ENCODE measurements around the gene NACC2. TPM values are rescaled to one million over a fixed set of nuclear protein-coding genes. Genes with fewer than 3 reads are reported as not detected.

NACC2 gene
- total RNA-seq, 2 donors from 2014 or later = 28.6 to 38.5 TPM

DNA sequence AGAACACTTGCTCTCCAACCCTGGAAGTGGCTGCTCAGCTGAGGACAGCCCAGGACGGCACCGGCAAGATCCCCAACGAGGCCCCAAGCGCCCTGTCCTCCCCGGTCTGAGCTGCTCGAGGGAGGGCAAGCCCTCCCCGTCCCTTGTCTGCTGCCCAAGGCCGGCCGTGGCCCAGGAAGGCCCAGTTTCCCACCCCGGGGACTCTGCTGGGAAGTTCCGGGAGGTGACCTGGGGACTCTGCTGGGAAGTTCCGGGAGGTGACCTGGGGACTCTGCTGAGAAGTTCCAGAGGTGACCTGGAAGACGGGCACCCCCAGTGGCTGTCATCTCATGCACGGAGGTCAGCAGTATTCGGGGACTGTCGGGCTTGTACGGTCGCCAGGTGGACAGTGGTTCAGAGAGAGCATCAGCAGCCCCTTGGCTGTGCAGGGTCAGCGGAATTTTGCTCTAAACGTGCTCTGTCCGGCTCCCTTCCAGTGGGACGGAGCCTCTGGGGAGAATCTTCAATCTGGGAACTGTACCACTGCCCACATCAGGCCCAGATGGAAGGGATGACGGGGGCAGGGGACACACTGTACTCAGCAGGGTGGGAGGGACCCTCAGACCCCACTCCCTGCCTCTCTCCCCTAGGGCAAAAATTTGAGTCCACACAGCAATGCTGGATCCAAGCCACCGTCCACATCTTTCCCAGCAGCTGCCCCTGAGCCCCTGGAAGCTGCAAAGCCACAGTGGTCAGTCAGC lies 7.2 kb downstream of the NACC2 start:
- intact Hi-C loops (cut with DNase I) = loop anchor here in 1 of 2 donors (5.0 to 10.0 kb wide), 2 partner anchors 34 to 57 kb away; no protein-coding TSS in a partner anchor
- ATAC-seq (no peak), DNase-seq (peak; percentile 17)

DNA sequence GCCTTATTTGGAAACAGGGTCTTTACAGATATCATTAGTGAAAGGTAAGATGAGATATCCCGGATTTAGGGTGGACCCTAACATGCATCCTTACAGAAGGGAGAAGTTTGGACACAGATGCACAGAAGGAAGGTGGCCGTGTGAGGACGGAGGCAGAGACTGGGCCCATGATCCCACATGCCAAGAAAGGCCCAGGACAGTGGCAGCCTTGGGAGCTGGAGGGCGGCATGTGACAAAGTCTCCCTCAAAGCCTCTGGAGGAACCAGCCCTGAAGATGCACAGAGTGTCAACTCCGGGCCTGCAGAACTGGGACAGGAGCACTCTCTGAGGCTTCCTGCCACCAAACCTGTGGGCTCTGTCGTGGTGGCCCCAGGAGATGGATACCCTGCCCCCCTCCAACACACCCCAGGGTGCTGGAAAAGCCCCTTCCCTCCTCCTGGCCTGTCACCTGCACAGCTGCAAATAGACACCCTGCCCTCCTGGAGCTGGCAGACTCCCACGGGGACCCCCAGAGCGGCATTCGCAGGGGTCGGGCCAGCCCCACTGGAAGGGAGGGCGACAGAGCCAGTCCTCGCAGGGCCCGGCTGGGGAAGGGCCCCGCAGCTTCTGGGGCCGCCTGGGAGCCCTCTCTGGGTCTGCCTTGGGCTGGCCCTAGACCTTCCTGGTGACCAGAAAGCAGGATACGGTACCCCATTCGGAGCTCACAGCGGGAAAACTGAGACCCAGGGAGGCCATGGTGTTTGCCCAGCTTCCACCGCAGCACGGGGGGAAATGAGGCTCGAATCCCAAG lies 7.9 kb downstream of the NACC2 start:
- intact Hi-C loops (cut with DNase I) = loop anchor here in 1 of 2 donors (5.0 to 10.0 kb wide), 2 partner anchors 35 to 58 kb away; no protein-coding TSS in a partner anchor
- DNase-seq (no peak), ATAC-seq (no peak)

- DNase-seq (peak; percentile 29), ATAC-seq (peak; percentile 3 to 31)
- intact Hi-C loops (cut with DNase I) = loop anchor here in 1 of 2 donors (5.0 to 10.0 kb wide), 2 partner anchors 36 to 58 kb away; no protein-coding TSS in a partner anchor
These were observed 8.7 kb downstream of the NACC2 start for GRCh38 chr9:136086213-136086881.

DNA sequence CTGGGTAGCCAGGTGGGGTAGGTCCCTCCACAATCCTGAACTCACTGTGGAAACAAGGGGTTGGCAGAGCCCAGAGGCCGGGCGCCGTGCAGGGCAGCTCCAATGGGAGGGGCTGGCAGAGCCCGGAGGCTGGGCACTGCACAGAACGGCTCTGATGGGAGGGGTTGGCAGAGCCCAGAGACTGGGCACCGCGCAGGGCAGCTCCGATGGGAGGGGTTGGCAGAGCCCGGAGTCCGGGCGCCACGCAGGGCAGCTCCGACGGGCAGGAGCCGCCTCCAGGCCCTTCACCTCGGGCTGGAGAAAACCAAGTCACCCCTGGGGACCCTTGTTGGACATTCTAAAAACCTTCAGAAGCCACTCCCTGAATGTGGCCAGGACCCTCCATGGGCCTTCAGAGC lies 9.3 kb downstream of the NACC2 start:
- DNase-seq (peak; percentile 65), ATAC-seq (peak; percentile 88 to 89)
- intact Hi-C loops (cut with DNase I) = loop anchor here in 1 of 2 donors (5.0 to 10.0 kb wide), 2 partner anchors 36 to 59 kb away; no protein-coding TSS in a partner anchor

DNA sequence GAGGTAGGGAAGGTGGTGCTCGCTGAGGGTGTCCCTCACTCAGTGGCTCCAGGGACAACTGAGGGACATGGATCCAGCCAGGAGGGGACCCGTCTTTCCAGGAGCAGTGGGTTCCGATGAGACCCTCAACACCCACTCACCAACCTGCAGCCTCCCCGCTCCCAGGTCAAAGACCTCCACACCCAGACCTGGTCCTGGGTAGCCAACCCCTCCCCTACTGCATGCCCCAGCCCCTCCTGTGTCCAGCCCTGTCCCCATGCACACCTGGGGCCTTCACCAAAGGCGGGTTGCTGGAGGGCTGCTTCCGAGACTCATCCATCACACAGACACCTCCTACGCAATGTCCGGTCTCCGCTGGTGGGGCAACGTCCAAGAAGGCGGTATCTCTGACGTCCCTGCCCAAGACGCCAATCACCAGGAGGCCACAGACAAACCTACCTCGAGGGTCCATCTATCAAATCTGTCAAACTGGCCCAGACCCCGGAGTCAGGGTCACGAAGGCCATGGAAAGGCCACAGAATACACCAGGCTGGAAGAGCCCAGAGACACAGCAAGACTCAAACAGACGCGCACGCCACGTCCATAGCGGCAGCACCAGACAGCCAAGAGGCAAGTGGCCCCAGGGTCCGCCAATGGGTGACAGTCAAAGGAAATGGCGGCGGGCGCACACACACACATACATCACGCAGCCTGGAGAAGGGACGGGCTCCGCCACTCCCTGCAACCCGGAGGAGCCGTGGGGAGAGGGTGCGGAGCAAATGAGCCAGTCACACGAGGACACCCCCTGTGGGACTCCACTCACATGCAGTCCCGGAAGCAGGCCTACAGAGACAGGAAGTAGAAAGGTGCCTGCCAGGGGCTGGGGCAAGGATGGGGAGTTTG lies 10.8 kb downstream of the NACC2 start:
- DNase-seq = peak; percentile 21
- no peak for ATAC-seq
- intact Hi-C loops (cut with DNase I) = loop anchor here in 1 of 2 donors (10.0 kb wide), 1 partner anchor 60 kb away; no protein-coding TSS in a partner anchor

- ATAC-seq = no peak
These were observed 11.5 kb downstream of the NACC2 start for GRCh38 chr9:136083558-136084062.

GRCh38 chr9:136082496-136083361 lies 12.4 kb downstream of the NACC2 start:
- DNase-seq = peak; percentile 20
- ATAC-seq = no peak
- intact Hi-C loops (cut with DNase I) = loop anchor here in 1 of 2 donors (10.0 kb wide), 1 partner anchor 62 kb away; no protein-coding TSS in a partner anchor

More at GRCh38 chr9:136083558-136084062, 11.5 kb downstream of the NACC2 start:
- intact Hi-C loops (cut with DNase I) = loop anchor here in 1 of 2 donors (10.0 kb wide), 1 partner anchor 61 kb away; no protein-coding TSS in a partner anchor
- DNase-seq = no peak

- intact Hi-C loops (cut with DNase I) = loop anchor here in 1 of 2 donors (10.0 kb wide), 1 partner anchor 63 kb away; no protein-coding TSS in a partner anchor
- ATAC-seq (no peak), DNase-seq (peak; percentile 20)
These were observed 13.1 kb downstream of the NACC2 start for GRCh38 chr9:136081826-136082495.

GRCh38 chr9:136081113-136081825 lies 13.8 kb downstream of the NACC2 start:
- intact Hi-C loops (cut with DNase I) = loop anchor here in 1 of 2 donors (10.0 kb wide), 1 partner anchor 64 kb away; no protein-coding TSS in a partner anchor
- DNase-seq (no peak), ATAC-seq (peak in 1 of 2 donors; percentile 8)

- ATAC-seq = no peak
- intact Hi-C loops (cut with DNase I) = loop anchor here in 1 of 2 donors (10.0 kb wide), 1 partner anchor 64 kb away; no protein-coding TSS in a partner anchor
- no peak for DNase-seq
These were observed 14.4 kb downstream of the NACC2 start for GRCh38 chr9:136080716-136081112.

- intact Hi-C loops (cut with DNase I) = loop anchor here in 1 of 2 donors (10.0 kb wide), 1 partner anchor 65 kb away; no protein-coding TSS in a partner anchor
- DNase-seq = peak; percentile 20
- peak; percentile 16 to 32 for ATAC-seq
These were observed 15.2 kb downstream of the NACC2 start for GRCh38 chr9:136079916-136080246.

DNA sequence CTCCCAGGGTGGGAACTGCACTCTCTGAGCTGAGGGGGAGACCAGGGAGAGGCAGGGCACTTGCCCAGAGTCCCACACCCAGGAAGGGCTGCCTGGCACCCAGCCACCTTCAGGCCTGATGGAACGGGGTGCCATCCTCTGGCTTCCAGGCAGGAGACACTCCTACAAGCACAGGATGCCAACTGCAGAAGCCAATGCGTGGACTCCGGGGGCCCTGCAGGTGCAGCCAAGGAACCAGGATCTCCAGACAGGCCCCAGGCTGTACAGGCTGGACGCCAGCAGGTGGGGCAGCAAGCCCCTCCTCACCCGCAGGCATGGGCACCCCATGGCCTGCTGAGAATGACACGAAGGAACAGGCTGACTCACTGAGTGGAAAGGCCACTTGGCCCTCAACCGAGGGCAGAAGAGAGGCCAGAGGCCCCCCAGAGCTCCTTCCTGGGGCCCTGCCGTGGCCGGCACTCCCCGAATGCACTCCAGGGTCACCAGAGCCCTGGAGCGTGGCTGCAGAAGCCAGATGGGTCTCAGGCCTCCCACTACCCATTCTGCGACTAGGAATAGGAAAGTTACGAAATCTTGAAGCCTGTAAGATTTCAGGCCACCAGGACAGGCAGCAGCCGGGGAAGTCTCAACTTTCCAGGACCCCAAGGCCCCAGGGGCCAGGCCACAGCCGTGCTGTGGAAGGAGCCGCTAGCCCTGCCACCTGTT lies 15.7 kb downstream of the NACC2 start:
- intact Hi-C loops (cut with DNase I) = no loop called here
- DNase-seq (peak; percentile 24), ATAC-seq (peak; percentile 6 to 47)

DNA sequence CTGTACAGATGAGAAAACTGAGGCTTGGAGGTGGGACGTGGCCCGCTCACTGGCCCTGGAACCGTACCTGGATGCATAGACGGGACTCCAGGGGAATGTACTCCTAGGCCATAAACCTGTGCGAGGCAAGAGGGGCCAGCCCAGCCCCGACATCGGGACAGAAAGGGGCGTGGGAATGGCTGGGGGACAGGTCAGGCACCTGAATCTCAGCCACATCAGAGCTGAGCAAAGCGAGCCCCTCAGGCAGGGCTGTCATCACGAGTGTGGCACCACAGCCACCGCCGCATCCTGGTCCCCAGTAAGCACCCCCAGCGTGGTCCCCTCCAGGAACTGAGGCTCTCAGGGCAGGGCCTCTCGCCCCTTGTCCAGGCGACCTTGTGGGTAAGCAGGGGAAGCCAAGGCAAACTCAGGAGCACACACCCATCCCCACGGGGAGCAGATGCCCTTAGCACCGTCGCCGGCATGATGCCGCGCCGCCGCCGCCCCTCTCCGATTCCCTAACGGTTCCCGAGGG lies 16.5 kb downstream of the NACC2 start:
- intact Hi-C loops (cut with DNase I) = no loop called here
- no peak for DNase-seq
- no peak for ATAC-seq

DNA sequence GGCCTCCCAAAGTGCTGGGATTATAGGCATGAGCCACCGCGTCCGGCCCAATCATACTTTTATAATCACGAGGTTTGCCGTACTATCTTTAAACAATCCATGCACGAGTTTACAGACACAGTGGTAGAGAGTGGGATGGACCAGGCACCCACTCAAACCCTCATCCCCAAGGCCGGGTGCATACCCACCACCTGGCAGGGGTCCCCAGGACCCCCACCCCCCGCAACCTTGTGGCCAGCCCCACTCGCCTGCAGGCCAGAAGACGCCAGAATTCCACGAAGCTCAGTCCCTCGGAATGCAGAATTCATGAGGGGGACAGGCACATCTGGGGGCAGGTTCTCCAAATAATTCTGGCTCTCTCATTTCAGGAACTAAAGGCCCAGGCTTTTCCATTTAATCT lies 17.1 kb downstream of the NACC2 start:
- intact Hi-C loops (cut with DNase I) = no loop called here
- DNase-seq (no peak), ATAC-seq (no peak)

DNA sequence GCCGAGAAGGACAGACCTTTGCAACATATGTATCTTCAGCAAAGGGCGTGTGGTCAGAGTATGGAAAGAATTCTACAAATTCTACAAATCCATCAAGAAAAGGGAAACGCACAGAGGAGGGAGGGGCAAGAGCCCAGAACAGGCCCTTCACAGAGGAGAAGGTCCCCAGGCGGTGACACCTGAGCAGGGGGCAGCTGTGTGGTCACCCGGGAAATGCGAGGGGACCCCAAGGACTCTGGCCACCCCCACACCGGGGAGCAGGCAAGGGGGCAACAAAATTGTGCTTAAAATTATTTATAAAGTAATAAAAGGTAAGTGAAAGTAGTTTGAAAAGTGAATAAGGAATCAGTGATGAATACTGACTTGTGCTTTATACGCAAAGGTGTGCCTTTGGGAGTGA lies 17.6 kb downstream of the NACC2 start:
- ATAC-seq (no peak), DNase-seq (no peak)
- intact Hi-C loops (cut with DNase I) = no loop called here

Data from left cardiac atrium (tissue), 4 donors.